Astrocyte of the cerebellum (primary cell): ENCODE data around the gene MDP1.
"Not testable (repeated sequence)": the region's sequence is repeated elsewhere in the genome, so short reads cannot be mapped to it uniquely, and the experiment has no call there.

Experiments used
- DNase-seq: peaks from one replicate; pipeline ENCODE4 v3.0.0-alpha.2; 2011; ENCODE audit warnings: low read depth
- H3K4me3 ChIP-seq: 2 replicates; pipeline ENCODE4 v1.5.1; 2011; ENCODE audit warnings: mild to moderate bottlenecking, low read depth, low read length, moderate library complexity
- CTCF ChIP-seq: IDR thresholded peaks from 2 replicates; pipeline ENCODE4 v1.5.1; 2012; ENCODE audit warnings: low read length, low read depth, moderate library complexity, mild to moderate bottlenecking; ENCODE audit errors: missing control alignments
- in situ Hi-C: cut with HindIII; loops from 2 replicates; pipeline ENCODE4 v1.10.0; 2017; ENCODE audit warnings: low sequenced_read_pairs

Gene MDP1

DNA sequence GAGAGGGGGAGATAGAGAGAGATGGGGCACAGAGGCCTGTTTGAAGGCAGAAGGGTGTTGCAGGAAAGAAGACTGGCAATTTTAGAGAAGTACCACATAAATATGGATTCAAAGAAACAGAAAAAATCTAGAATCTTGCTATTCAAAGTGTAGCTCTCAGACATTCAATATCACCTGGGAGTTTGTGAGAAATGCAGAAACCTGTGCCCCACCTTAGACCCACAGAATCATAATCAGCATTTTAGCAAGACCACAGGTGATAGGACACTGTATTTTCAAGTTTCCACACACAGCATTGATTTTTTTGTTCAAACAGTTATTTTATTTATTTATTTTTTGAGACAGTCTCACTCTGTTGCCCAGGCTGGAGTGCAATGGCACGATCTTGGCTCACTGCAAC, 13.0 kb upstream of the MDP1 start:
- no peak for DNase-seq
- in situ Hi-C loops = no loop called here
- no peak overlapping the region for H3K4me3 ChIP-seq
- TF ChIP-seq CTCF = no peak

GRCh38 chr14:24226473-24226872, 10.6 kb upstream of the MDP1 start:
- no peak for TF ChIP-seq CTCF
- no peak overlapping the region for H3K4me3 ChIP-seq
- in situ Hi-C loops = no loop called here
- DNase-seq = no peak

GRCh38 chr14:24224618-24225071, 8.8 kb upstream of the MDP1 start:
- in situ Hi-C loops = no loop called here
- DNase-seq = peak; percentile 66
- H3K4me3 ChIP-seq = no peak overlapping the region
- TF ChIP-seq CTCF = no peak

DNA sequence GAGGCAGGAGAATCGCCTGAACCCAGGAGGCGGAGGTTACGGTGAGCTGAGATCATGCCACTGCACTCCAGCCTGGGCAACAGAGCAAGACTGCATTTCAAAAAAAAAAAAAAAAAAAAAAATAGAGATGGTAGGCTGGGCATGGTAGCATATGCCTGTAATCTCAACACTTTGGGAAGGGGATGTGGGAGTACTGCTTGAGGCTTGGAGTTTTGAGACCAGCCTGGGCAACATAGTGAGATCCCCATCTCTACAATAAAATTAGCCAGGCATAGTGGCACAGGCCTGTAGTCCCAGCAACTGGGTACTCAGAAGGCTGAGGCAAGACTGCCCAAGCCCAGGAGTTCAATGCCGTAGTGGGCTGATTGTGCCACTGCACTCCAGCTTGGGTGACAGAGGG, 7.1 kb upstream of the MDP1 start:
- H3K4me3 ChIP-seq, in situ Hi-C loops, DNase-seq: not testable (repeated sequence)

DNA sequence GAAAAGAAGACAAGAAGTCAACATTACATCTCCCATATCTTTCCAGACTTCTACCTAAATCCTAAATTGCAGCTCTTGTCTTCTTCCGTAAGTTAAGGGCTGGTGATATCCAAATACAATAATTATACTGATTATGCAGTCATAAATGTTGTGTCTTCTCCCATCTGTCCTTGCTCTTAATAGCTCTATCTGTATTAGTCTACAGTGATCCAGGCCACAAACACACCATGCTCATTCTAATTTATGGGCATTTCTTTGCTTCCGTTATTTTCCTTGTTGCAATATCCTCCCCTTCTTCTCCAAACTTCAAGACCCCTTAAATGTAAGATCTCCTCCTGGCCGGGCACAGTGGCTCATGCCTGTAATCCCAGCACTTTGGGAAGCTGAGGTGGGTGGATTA, 3.7 kb upstream of the MDP1 start:
- H3K4me3 ChIP-seq = no peak overlapping the region
- TF ChIP-seq CTCF = no peak
- in situ Hi-C loops = no loop called here
- no peak for DNase-seq

GRCh38 chr14:24219080-24219479, 3.2 kb upstream of the MDP1 start:
- in situ Hi-C loops = no loop called here
- DNase-seq = no peak
- H3K4me3 ChIP-seq = no peak overlapping the region
- no peak for TF ChIP-seq CTCF

DNA sequence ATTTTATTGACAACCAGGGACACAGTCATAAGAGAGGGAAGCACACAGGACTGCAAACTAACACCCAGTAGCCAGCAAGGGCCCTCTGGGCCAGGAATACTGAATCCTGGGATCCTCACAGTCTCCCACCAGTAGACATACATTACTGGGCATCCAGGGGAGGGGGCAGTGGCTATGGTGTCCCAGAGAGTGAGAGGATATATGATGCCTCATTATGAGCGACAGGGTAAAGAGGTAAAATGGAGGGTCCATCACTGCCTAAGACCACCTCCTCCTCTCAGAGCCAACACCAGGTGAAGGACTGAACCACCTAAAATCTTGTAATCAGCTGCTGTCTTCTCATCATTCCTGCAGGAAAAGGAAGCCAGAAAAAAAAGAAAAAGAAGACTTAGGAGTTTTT, 1.0 kb upstream of the MDP1 start:
- DNase-seq, in situ Hi-C loops, H3K4me3 ChIP-seq: not testable (repeated sequence)

DNA sequence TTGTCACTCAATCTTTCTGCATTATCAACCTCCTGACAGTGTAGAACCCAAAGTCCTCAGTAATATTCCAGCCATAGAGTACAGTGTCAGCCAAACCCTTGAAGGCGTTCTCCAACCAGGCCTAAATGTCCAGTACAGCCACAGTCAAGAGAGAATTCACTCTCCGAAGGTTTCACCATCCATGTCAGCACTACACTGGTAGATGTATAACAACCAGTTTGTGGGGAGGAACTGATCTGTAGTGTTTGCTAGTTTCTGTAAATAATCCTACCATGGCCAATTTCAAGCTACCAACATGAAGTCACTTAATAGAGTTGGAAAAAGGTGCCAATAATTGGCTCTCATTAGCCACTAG, 456 bp upstream of the MDP1 start:
- no peak for DNase-seq
- peak overlapping the region; percentile 88 for H3K4me3 ChIP-seq
- in situ Hi-C loops = no loop called here
- TF ChIP-seq CTCF = no peak
